DND-41 (cell line): ENCODE measurements around the gene ASB8.
"Not testable (repeated sequence)": the region's sequence is repeated elsewhere in the genome, so short reads cannot be mapped to it uniquely, and the experiment has no call there.

ENCODE experiments used
- ATAC-seq: fragments of 200-7000 bp; cut with Tn5 transposase; 3 replicates; pipeline ENCODE4 v1.9.1; 2021; ENCODE audit warnings: low read depth; ENCODE audit not compliant: insufficient read depth
- DNase-seq: peaks from one replicate; pipeline ENCODE4 v3.0.0-alpha.2; 2020
- H2AFZ ChIP-seq: 2 replicates; pipeline ENCODE4 v1.6.0; 2012; ENCODE audit warnings: low read depth, low read length
- H3K27ac ChIP-seq: 2 replicates; pipeline ENCODE4 v1.5.1; 2012; ENCODE audit warnings: low read length, inconsistent platforms
- H3K27me3 ChIP-seq: fragments of 200-600 bp; sonication (generic); 2 replicates; pipeline ENCODE4 v1.6.0; 2012; ENCODE audit warnings: low read length, mild to moderate bottlenecking, inconsistent platforms; ENCODE audit not compliant: insufficient read depth, poor library complexity
- H3K36me3 ChIP-seq: 2 replicates; pipeline ENCODE4 v1.5.1; 2012; ENCODE audit warnings: low read length, inconsistent platforms; ENCODE audit not compliant: insufficient read depth
- H3K4me1 ChIP-seq: 2 replicates; pipeline ENCODE4 v1.5.1; 2012; ENCODE audit warnings: mild to moderate bottlenecking, low read length; ENCODE audit not compliant: insufficient read depth
- H3K4me2 ChIP-seq: 2 replicates; pipeline ENCODE4 v1.6.0; 2012; ENCODE audit warnings: mild to moderate bottlenecking, moderate library complexity, low read length, inconsistent platforms; ENCODE audit not compliant: insufficient read depth
- H3K4me3 ChIP-seq, 2 experiments: fragments of 200-600 bp in 1 of 2; shearing (Covaris generic) in 1 of 2; 2 replicates each; pipeline ENCODE4 v1.5.1; 2012 to 2016; ENCODE audit warnings: inconsistent platforms in 2 of 2, low read length in 2 of 2, mild to moderate bottlenecking in 2 of 2, low read depth in 1 of 2, moderate library complexity in 1 of 2
- H3K79me2 ChIP-seq: 2 replicates; pipeline ENCODE4 v1.6.0; 2012; ENCODE audit warnings: low read length, inconsistent platforms; ENCODE audit not compliant: insufficient read depth
- H3K9ac ChIP-seq: 2 replicates; pipeline ENCODE4 v1.6.0; 2012; ENCODE audit warnings: low read depth, mild to moderate bottlenecking, inconsistent platforms, low read length, moderate library complexity
- H3K9me3 ChIP-seq: 2 replicates; pipeline ENCODE4 v1.5.1; 2012; ENCODE audit warnings: low read length, moderate library complexity, mild to moderate bottlenecking, inconsistent platforms; ENCODE audit not compliant: insufficient read depth, severe bottlenecking
- H4K20me1 ChIP-seq: 2 replicates; pipeline ENCODE4 v1.6.0; 2012; ENCODE audit warnings: low read length; ENCODE audit not compliant: insufficient read depth
- EZH2 ChIP-seq: IDR thresholded peaks from 3 replicates; pipeline ENCODE4 v1.6.1; 2012; ENCODE audit warnings: borderline replicate concordance, low read depth, mild to moderate bottlenecking, moderate library complexity, low read length, inconsistent platforms; ENCODE audit not compliant: severe bottlenecking
- TF ChIP-seq, protein P1 (sequence below): IDR thresholded peaks from 2 replicates; pipeline ENCODE4 v1.5.1; 2012; ENCODE audit warnings: borderline replicate concordance, low read length, moderate library complexity, mild to moderate bottlenecking; ENCODE audit not compliant: poor library complexity, severe bottlenecking; ENCODE audit errors: extremely low read depth

The ASB8 gene

DNA sequence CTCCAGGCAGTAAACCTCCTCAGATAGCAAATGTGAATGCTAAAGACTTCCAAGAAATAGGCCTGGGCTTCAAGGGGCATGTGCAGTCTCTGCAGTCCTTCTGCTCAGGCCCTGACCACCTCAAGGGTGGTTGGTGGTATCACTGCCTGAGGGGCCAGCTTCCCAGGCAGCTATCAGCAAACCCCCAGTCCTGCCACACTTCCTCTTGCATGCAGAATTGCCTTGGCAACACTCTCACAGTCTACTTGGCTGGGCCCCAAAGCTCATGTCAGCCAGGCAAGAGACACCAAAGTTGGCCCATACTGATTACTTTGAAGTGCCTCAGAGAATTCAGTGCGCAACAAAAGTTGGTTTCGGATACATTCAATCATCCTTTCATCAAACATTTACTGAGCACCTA, 3.5 kb upstream of the ASB8 start:
- no peak overlapping the region for H3K4me3 ChIP-seq
- ATAC-seq (no peak), DNase-seq (no peak)
- H3K27ac ChIP-seq, result no peak overlapping the region
- no peak overlapping the region for H2AFZ ChIP-seq
- no peaks in the 10 kb centered on the region for H4K20me1 ChIP-seq
- no peaks in the 10 kb centered on the region for H3K27me3 ChIP-seq
- peaks cover 15% of the 10 kb centered on the region for H3K79me2 ChIP-seq
- no peak overlapping the region for H3K9ac ChIP-seq
- H3K36me3 ChIP-seq, result no peaks in the 10 kb centered on the region
- H3K4me1 ChIP-seq, result peaks cover 17% of the 10 kb centered on the region
- H3K4me2 ChIP-seq, result no peak overlapping the region
- TF ChIP-seq, protein P1, sequence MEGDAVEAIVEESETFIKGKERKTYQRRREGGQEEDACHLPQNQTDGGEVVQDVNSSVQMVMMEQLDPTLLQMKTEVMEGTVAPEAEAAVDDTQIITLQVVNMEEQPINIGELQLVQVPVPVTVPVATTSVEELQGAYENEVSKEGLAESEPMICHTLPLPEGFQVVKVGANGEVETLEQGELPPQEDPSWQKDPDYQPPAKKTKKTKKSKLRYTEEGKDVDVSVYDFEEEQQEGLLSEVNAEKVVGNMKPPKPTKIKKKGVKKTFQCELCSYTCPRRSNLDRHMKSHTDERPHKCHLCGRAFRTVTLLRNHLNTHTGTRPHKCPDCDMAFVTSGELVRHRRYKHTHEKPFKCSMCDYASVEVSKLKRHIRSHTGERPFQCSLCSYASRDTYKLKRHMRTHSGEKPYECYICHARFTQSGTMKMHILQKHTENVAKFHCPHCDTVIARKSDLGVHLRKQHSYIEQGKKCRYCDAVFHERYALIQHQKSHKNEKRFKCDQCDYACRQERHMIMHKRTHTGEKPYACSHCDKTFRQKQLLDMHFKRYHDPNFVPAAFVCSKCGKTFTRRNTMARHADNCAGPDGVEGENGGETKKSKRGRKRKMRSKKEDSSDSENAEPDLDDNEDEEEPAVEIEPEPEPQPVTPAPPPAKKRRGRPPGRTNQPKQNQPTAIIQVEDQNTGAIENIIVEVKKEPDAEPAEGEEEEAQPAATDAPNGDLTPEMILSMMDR, result no peak
- TF ChIP-seq EZH2, result no peak
- H3K9me3 ChIP-seq, result no peaks in the 10 kb centered on the region

DNA sequence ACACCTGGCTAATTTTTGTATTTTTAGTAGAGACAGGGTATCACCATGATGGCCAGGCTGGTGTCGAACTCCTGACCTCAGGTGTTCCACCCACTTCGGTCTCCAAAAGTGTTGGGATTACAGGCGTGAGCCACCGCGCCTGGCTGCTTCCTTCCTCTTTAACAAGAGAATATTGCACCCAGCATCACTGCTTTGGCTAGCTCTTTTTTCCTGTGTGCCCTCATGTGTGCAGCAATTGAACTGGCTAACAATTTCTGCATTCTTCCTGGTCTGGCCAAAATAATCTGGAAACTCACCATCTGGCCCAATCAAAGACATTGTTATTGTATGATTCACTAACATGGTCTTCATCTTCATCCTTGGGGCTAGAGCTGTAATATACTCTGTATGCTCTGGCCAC, 2.7 kb upstream of the ASB8 start:
- Histone ChIP-seq H3K79me2 (peaks cover 19% of the 10 kb centered on the region), H3K4me1 (peaks cover 21% of the 10 kb centered on the region), H2AFZ (no peak overlapping the region), H3K9ac (no peak overlapping the region), H4K20me1 (no peaks in the 10 kb centered on the region), H3K4me3 (no peak overlapping the region), H3K27me3 (no peaks in the 10 kb centered on the region), H3K27ac (no peak overlapping the region), H3K4me2 (no peak overlapping the region), H3K9me3 (no peaks in the 10 kb centered on the region), H3K36me3 (no peaks in the 10 kb centered on the region)
- no peak for DNase-seq
- no peak for ATAC-seq
- TF ChIP-seq, protein P1, result no peak
- no peak for TF ChIP-seq EZH2

DNA sequence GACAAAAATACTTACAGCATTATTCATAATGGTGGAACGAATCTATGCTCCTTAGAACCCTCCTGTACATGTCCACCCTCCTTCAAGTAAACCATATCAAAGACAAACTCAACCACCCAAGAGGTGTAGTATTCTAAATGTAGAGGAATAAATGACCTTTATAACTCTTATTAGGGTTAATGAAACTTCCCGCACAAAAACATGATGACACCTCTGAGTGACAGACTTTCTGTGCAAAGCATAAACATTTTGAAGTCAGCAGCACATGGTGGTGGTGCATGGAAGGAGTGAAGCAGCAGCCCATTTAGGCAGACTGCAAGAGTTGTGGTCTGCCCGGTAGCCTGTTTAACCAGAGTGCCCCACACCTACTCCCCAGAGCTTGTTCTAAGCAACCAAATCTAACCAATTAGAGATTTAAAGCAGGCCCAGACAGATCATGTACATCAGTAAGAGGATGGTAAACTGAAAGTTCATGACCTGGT, 615 bp upstream of the ASB8 start:
- peaks cover 24% of the 10 kb centered on the region for H3K4me1 ChIP-seq
- no peak for TF ChIP-seq EZH2
- TF ChIP-seq, protein P1, result no peak
- H3K9me3 ChIP-seq, result no peaks in the 10 kb centered on the region
- no peaks in the 10 kb centered on the region for H3K27me3 ChIP-seq
- H3K36me3 ChIP-seq, result peaks cover 7% of the 10 kb centered on the region
- H4K20me1 ChIP-seq, result no peaks in the 10 kb centered on the region
- peak overlapping the region; percentile 85 for H3K27ac ChIP-seq
- ATAC-seq (peak; percentile 27), DNase-seq (peak; percentile 18)
- peak overlapping the region; percentile 80 for H3K9ac ChIP-seq
- peaks cover 35% of the 10 kb centered on the region for H3K79me2 ChIP-seq
- peak overlapping the region; percentile 83 for H2AFZ ChIP-seq
- H3K4me3 ChIP-seq, result peak overlapping the region; percentile 48 to 77; a peak in 3 of 4 replicates
- H3K4me2 ChIP-seq, result peak overlapping the region; percentile 96

DNA sequence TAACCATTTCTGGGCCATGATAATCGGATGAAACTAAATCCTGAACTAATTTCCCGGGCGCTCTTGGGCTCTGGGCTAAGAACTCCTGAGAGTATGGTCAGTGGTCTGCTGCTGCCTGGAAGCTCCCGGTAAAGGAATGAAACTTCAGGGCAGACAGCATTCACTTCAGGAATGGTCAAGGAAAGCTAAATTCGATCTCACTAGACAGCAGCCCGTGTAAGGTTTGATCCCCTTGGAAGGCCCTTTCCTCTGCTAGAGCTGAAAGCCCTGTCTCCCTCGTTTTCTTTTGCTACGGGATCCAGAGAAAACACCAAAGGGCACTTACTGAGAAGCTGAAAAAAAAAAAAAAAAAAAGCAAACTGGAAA, 680 bp downstream of the ASB8 start:
- no peak for TF ChIP-seq EZH2
- TF ChIP-seq, protein P1, result no peak
- Histone ChIP-seq H3K36me3 (peaks cover 17% of the 10 kb centered on the region), H3K4me1 (peaks cover 24% of the 10 kb centered on the region), H3K9me3 (no peaks in the 10 kb centered on the region), H3K27ac (peak overlapping the region; percentile 85), H4K20me1 (no peaks in the 10 kb centered on the region), H3K79me2 (peaks cover 37% of the 10 kb centered on the region), H3K4me2 (peak overlapping the region; percentile 96), H3K9ac (peak overlapping the region; percentile 80), H3K4me3 (peak overlapping the region; percentile 48 to 77), H3K27me3 (no peaks in the 10 kb centered on the region), H2AFZ (peak overlapping the region; percentile 83)
- no peak for ATAC-seq
- no peak for DNase-seq

DNA sequence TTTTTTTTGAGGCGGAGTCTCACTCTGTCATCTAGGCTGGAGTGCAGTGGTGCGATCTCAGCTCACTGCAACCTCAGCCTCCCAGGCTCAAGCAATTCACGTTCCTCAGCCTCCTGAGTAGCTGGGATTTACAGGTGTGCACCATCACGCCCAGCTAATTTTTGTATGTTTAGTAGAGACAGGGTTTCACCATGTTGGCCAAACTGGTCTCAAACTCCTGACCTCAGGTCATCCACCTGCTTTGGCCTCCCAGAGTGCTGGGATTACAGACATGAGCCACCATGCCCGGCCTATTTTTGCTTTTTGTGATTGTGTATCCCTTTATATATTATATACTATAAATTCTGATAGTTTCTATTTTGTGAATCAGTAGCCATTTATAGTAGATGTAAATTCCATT, 1.5 kb downstream of the ASB8 start:
- H3K9me3 ChIP-seq, H3K9ac ChIP-seq, DNase-seq, H3K27ac ChIP-seq, H2AFZ ChIP-seq, H3K27me3 ChIP-seq, ATAC-seq, H4K20me1 ChIP-seq, H3K4me3 ChIP-seq: not testable (repeated sequence)
- Histone ChIP-seq H3K36me3 (peaks cover 25% of the 10 kb centered on the region), H3K79me2 (peaks cover 37% of the 10 kb centered on the region), H3K4me1 (peaks cover 24% of the 10 kb centered on the region), H3K4me2 (peak overlapping the region; percentile 96)
